GM18519 (cell line): ENCODE results near the gene KRTAP4-9.
"Not testable (repeated sequence)": the region's sequence is repeated elsewhere in the genome, so short reads cannot be mapped to it uniquely, and the experiment has no call there.

ENCODE experiments used
- ATAC-seq: cut with Tn5 transposase; IDR thresholded peaks from one replicate; pipeline ENCODE4 v1.9.1; 2021; ENCODE audit warnings: mild to moderate bottlenecking, moderate library complexity; ENCODE audit not compliant: unreplicated experiment, low FRiP score

The KRTAP4-9 gene

DNA sequence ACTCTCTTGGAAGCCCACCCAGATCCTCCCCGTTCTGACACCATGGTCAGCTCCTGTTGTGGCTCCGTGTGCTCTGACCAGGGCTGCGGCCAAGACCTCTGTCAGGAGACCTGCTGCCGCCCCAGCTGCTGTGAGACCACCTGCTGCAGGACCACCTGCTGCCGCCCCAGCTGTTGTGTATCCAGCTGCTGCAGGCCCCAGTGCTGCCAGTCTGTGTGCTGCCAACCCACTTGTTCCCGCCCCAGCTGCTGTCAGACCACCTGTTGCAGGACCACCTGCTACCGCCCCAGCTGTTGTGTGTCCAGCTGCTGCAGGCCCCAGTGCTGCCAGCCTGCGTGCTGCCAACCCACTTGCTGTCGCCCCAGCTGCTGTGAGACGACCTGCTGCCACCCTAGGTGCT lies at the start of gene KRTAP4-9:
Gene KRTAP4-9 (plus strand): TSS at position 43 of the 400 bp plus-strand sequence. CDS start 0 bp downstream, at position 43.
- ATAC-seq: not testable (repeated sequence)

- ATAC-seq: no peak
These were observed 47.6 kb upstream of the KRTAP4-9 start for GRCh38 chr17:41057547-41057946.

GRCh38 chr17:41058741-41059140 lies 46.4 kb upstream of the KRTAP4-9 start:
- no peak for ATAC-seq

DNA sequence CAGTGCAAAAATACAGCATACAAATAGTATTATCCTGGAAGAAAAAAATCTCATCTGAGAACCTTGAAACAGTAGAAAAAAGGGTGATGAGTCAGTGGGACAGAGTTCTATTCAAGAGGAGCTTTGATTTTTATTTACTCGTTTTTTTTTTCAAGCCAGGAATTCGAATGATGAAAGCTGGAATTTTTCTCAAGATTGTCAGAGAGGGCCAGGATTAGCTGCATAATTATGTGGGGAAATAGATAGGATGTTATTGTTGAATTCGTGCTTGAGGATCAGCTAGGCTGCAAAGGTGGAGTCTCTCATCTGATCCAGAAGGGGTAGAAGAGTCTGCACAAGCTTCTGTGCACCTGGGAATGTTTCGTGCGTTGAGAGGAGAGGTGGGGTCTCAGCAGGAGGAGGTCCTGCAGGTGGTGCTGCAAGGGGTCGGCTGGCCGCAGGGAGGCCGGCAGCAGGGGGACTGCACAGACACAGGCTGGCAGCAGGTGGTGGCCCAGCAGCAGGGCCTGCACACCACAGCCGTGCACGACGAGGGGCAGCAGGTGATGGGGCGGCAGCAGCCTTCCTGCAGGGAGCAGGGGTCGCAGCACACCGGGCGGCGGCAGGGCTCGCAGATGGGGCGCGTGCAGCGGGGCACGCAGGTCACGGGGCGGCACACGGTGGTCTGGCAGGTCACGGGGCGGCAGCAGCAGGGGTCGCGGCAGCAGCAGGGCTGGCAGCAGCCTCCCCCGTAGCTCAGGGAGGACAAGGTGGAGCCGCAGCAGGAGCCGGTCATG lies 45.7 kb upstream of the KRTAP4-9 start:
- ATAC-seq: not testable (repeated sequence)

DNA sequence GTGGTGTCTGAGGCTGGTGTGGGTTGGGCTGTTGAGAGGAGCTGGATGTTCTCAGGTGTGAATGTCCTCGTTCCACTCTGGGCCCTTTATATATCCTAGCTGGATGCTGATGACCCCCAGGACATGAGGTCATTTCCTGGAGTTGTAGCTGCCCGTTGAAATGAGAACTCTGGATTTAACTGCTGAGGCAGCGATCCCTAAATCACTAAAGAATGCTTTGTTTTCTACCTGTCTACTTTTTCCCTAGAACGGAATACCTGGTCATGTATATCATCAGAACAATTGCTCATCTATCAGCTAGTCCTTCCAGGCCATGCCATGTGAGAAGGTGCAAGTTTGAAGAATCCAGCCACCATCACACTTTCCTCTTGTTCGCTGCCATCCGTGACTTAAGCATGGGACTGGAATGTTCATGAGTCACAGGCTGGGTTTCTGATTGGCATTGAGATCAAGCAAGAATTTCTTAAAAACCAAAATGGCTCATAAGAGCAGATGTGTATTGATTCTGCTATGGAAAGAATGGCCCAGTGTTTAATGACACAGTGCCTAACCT lies 45.1 kb upstream of the KRTAP4-9 start, which contains the start of gene KRTAP2-3:
Gene KRTAP2-3 (minus strand): TSS at position 63 of the 553 bp plus-strand sequence. CDS start 64 bp downstream, outside the sequence.
- no peak for ATAC-seq

GRCh38 chr17:41061964-41062363 lies 43.2 kb upstream of the KRTAP4-9 start:
- ATAC-seq: no peak

GRCh38 chr17:41063449-41063848 lies 41.7 kb upstream of the KRTAP4-9 start:
- ATAC-seq: no peak

DNA sequence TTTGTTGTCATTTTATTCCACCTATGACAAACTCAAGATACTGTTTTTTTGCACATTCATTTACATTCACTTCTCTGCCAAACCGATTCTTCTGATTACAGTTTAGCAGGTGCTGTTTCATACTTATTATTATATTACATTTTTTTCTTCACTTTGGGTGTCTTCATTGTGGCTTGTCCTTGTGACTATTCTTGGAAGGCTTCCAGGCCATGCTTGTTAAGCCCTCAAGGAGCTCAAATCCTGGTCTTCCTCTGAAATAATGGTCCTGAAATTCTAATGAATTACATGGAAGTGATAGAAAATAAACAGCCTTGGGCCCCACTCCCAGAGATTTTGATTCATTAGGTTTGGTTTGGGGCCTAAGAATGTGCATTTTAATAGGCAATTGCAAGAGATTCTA lies 40.9 kb upstream of the KRTAP4-9 start:
- no peak for ATAC-seq

GRCh38 chr17:41065016-41065689 lies 40.0 kb upstream of the KRTAP4-9 start:
- not testable (repeated sequence) for ATAC-seq

DNA sequence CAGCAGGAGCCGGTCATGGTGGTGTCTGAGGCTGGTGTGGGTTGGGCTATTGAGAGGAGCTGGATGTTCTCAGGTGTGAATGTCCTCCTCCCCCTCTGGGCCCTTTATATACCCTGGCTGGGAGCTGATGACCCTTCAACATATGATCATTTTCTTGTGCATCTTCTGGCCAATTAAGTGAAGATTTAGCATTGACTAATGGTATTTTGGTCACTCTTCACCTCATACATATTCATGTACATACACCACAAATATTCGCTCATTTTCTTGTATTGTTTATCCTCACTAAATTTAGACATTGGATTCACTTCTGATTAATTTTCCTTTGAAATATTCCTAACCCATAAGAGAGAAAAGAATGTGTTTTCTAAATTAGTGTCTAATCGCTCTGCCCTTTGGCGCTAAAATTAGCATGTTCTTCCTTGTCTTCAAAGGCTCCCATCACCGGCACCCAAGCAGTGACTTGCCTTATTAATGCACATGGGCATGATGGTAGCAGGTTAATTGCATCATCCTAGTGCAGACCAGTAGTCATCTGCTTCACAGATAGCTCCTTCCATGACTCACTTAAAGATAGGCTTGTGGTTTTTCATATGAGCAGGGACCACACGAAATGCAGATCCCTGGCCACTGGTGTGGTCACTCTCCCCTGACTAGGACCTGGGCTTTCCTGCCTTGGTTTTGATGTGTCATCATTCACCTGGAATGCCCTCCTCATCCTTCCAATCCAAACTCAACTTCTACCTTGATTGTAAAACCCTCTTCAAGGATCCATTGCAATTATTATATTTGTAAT lies 39.2 kb upstream of the KRTAP4-9 start, which contains the start of gene KRTAP2-4:
Gene KRTAP2-4 (minus strand): TSS at position 51 of the 796 bp plus-strand sequence. CDS start 34 bp downstream, at position 17.
- no peak for ATAC-seq

DNA sequence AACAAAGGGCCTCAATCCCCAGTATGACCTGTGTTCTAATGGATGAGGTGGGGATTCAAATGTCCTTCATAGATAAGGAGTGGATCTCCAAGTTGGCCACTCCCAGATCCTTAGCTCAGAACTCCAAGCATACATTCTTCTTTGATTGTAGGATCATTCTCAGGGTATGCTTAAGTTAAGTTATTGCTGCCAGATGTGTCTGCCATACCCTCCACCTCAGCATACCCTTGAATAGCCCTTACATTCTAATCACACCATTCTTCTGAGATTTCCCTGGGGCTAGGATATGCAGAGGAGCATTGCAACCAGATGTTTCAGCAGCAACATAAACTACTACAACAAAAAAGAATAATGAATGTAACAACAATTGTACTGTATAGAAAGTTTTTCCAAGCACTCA lies 37.9 kb upstream of the KRTAP4-9 start:
- ATAC-seq: no peak

DNA sequence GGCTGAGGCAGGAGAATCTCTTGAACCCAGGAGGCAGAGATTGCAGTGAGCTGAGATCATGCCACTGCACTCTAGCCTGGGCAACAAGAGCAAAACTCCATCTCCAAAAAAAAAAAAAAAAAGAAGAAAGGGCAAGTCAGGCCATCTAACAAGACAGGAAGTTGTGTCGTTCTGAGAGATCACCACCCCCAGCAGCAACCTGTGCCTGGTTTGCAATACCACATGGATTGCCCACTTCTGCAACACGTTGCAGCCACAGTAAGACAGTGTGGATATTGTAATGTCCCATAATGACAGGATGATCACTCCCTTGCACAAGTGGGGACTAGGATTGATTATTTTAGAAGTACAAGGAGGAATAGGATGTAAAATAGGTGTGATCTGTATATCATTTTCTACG lies 36.2 kb upstream of the KRTAP4-9 start:
- no peak for ATAC-seq

- no peak for ATAC-seq
These were observed 33.4 kb upstream of the KRTAP4-9 start for GRCh38 chr17:41071606-41072360.

DNA sequence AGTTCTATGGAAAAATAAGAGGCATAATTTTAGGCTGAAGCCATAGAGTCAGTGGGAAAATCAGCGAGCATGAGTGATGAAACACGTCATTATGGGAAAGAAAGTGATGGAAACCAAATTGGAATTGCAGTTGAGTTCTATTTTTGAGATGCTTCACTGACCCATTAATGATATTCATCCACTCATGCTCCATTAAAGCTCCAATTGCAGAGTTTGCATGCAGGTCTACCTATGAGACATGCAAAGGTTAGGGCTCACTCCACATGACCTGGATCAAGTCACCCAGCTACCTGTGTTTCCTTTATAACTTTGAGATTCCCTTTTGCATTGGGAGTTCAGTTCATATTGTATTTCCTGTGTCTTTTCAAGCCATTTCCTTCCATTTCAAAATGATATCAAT lies 31.5 kb upstream of the KRTAP4-9 start:
- ATAC-seq: no peak

DNA sequence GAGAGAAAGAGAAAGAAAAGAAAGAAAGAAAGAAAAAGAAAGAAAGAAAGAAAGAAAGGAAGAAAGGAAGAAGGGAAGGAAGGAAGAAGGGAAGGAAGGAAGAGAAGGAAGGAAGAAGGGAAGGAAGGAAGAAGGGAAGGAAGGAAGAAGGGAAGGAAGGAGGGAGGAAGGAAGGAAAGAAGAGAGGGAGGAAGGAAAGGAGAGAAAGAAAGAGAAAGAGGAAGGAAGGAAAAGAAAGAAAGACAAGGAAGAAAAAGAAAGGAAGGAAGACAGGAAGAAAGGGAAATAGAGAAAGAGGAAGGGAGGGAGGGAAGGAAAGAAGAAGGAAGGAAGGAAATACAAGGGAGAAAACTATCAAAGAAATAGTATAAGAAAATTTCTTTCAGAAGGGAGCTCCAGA lies 28.4 kb upstream of the KRTAP4-9 start:
- no peak for ATAC-seq

GRCh38 chr17:41082626-41083025 lies 22.6 kb upstream of the KRTAP4-9 start:
- no peak for ATAC-seq

GRCh38 chr17:41083427-41083826 lies 21.8 kb upstream of the KRTAP4-9 start:
- ATAC-seq: not testable (repeated sequence)

- not testable (repeated sequence) for ATAC-seq
These were observed 20.9 kb upstream of the KRTAP4-9 start, which contains the start of gene KRTAP4-7 for GRCh38 chr17:41084100-41084856. Gene KRTAP4-7 (plus strand): TSS chr17:41084150. CDS start chr17:41084207, 57 bp downstream.
